HEK293 (cell line): ENCODE data around the gene GSTT2B.

Experiments
- FEZF1 ChIP-seq: fragments of 450-650 bp; formaldehyde crosslinking; IDR thresholded peaks from 2 replicates; pipeline ENCODE4 v1.5.1; 2016; ENCODE audit warnings: missing biosample characterization, missing genetic modification characterization
- KLF7 ChIP-seq: fragments of 450-650 bp; formaldehyde crosslinking; IDR thresholded peaks from 2 replicates; pipeline ENCODE4 v1.5.1; 2016; ENCODE audit warnings: missing biosample characterization, missing genetic modification characterization, borderline replicate concordance
- TRIM28 ChIP-seq: IDR thresholded peaks from 2 replicates; pipeline ENCODE4 v1.6.1; 2011; ENCODE audit warnings: low read length, control low read depth, borderline replicate concordance
- ZNF114 ChIP-seq: fragments of 450-650 bp; formaldehyde crosslinking; IDR thresholded peaks from 2 replicates; pipeline ENCODE4 v1.5.0; 2017; ENCODE audit warnings: missing biosample characterization, missing genetic modification characterization
- ZNF394 ChIP-seq: fragments of 450-650 bp; formaldehyde crosslinking; IDR thresholded peaks from 2 replicates; pipeline ENCODE4 v1.5.1; 2016; ENCODE audit warnings: missing biosample characterization, missing genetic modification characterization, mild to moderate bottlenecking, moderate library complexity, borderline replicate concordance
- ZNF777 ChIP-seq: fragments of 450-650 bp; formaldehyde crosslinking; IDR thresholded peaks from 2 replicates; pipeline ENCODE4 v1.5.1; 2017; ENCODE audit warnings: missing biosample characterization, missing genetic modification characterization, borderline replicate concordance
- TF ChIP-seq, protein P1 (sequence below): fragments of 450-650 bp; formaldehyde crosslinking; IDR thresholded peaks from 2 replicates; pipeline ENCODE4 v1.5.1; 2016; ENCODE audit warnings: missing biosample characterization, missing genetic modification characterization
- TF ChIP-seq, protein P2 (sequence below): fragments of 450-650 bp; formaldehyde crosslinking; IDR thresholded peaks from 2 replicates; pipeline ENCODE4 v1.5.1; 2016; ENCODE audit warnings: missing biosample characterization, missing genetic modification characterization
- TF ChIP-seq, protein P3 (sequence below): fragments of 450-650 bp; formaldehyde crosslinking; IDR thresholded peaks from 2 replicates; pipeline ENCODE4 v1.5.1; 2016; ENCODE audit warnings: missing biosample characterization, missing genetic modification characterization
- TF ChIP-seq, protein P4 (sequence below): fragments of 450-650 bp; formaldehyde crosslinking; IDR thresholded peaks from 2 replicates; pipeline ENCODE4 v1.5.1; 2016; ENCODE audit warnings: missing biosample characterization, missing genetic modification characterization
- TF ChIP-seq, protein P5 (sequence below): fragments of 450-650 bp; formaldehyde crosslinking; optimal IDR thresholded peaks from 2 replicates; pipeline ENCODE3; 2016; ENCODE audit warnings: missing biosample characterization, mild to moderate bottlenecking, missing genetic modification characterization
- TF ChIP-seq, protein P6 (sequence below): fragments of 450-650 bp; formaldehyde crosslinking; IDR thresholded peaks from 2 replicates; pipeline ENCODE4 v1.5.1; 2017; ENCODE audit warnings: missing biosample characterization, missing genetic modification characterization

DNA sequence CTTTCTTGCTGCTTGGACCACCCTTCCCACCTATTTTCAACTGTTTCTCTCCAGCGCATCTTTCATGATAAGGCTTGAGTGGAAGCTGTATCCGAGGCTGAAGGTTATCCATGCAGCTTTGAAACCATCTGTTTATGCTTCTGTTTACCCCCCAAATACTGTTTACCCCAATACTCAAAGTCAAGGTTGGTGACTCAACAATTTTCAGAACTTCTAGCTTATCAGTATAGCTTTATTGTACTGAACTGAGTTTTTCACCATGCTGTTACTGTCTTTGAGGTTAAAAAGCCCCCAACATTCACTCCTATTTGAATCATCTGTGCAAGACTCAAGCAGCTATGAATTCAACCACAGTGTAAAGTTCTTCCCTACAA lies 49.0 kb upstream of the GSTT2B start:
- TF ChIP-seq, protein P1, sequence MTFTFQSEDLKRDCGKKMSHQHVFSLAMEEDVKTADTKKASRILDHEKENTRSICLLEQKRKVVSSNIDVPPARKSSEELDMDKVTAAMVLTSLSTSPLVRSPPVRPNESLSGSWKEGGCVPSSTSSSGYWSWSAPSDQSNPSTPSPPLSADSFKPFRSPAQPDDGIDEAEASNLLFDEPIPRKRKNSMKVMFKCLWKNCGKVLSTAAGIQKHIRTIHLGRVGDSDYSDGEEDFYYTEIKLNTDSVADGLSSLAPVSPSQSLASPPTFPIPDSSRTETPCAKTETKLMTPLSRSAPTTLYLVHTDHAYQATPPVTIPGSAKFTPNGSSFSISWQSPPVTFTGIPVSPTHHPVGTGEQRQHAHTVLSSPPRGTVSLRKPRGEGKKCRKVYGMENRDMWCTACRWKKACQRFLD (tag by site-specific recombination): no peak
- TF ChIP-seq ZNF114 (tag by site-specific recombination) (no peak), TRIM28 (no peak), KLF7 (no peak), ZNF777 (tag by site-specific recombination) (no peak), FEZF1 (no peak), ZNF394 (tag by site-specific recombination) (no peak)
- TF ChIP-seq, protein P2, sequence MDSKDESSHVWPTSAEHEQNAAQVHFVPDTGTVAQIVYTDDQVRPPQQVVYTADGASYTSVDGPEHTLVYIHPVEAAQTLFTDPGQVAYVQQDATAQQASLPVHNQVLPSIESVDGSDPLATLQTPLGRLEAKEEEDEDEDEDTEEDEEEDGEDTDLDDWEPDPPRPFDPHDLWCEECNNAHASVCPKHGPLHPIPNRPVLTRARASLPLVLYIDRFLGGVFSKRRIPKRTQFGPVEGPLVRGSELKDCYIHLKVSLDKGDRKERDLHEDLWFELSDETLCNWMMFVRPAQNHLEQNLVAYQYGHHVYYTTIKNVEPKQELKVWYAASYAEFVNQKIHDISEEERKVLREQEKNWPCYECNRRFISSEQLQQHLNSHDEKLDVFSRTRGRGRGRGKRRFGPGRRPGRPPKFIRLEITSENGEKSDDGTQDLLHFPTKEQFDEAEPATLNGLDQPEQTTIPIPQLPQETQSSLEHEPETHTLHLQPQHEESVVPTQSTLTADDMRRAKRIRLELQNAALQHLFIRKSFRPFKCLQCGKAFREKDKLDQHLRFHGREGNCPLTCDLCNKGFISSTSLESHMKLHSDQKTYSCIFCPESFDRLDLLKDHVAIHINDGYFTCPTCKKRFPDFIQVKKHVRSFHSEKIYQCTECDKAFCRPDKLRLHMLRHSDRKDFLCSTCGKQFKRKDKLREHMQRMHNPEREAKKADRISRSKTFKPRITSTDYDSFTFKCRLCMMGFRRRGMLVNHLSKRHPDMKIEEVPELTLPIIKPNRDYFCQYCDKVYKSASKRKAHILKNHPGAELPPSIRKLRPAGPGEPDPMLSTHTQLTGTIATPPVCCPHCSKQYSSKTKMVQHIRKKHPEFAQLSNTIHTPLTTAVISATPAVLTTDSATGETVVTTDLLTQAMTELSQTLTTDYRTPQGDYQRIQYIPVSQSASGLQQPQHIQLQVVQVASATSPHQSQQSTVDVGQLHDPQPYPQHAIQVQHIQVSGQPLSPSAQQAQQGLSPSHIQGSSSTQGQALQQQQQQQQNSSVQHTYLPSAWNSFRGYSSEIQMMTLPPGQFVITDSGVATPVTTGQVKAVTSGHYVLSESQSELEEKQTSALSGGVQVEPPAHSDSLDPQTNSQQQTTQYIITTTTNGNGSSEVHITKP (tag by site-specific recombination): no peak
- TF ChIP-seq, protein P3, sequence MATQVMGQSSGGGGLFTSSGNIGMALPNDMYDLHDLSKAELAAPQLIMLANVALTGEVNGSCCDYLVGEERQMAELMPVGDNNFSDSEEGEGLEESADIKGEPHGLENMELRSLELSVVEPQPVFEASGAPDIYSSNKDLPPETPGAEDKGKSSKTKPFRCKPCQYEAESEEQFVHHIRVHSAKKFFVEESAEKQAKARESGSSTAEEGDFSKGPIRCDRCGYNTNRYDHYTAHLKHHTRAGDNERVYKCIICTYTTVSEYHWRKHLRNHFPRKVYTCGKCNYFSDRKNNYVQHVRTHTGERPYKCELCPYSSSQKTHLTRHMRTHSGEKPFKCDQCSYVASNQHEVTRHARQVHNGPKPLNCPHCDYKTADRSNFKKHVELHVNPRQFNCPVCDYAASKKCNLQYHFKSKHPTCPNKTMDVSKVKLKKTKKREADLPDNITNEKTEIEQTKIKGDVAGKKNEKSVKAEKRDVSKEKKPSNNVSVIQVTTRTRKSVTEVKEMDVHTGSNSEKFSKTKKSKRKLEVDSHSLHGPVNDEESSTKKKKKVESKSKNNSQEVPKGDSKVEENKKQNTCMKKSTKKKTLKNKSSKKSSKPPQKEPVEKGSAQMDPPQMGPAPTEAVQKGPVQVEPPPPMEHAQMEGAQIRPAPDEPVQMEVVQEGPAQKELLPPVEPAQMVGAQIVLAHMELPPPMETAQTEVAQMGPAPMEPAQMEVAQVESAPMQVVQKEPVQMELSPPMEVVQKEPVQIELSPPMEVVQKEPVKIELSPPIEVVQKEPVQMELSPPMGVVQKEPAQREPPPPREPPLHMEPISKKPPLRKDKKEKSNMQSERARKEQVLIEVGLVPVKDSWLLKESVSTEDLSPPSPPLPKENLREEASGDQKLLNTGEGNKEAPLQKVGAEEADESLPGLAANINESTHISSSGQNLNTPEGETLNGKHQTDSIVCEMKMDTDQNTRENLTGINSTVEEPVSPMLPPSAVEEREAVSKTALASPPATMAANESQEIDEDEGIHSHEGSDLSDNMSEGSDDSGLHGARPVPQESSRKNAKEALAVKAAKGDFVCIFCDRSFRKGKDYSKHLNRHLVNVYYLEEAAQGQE: no peak
- TF ChIP-seq, protein P4, sequence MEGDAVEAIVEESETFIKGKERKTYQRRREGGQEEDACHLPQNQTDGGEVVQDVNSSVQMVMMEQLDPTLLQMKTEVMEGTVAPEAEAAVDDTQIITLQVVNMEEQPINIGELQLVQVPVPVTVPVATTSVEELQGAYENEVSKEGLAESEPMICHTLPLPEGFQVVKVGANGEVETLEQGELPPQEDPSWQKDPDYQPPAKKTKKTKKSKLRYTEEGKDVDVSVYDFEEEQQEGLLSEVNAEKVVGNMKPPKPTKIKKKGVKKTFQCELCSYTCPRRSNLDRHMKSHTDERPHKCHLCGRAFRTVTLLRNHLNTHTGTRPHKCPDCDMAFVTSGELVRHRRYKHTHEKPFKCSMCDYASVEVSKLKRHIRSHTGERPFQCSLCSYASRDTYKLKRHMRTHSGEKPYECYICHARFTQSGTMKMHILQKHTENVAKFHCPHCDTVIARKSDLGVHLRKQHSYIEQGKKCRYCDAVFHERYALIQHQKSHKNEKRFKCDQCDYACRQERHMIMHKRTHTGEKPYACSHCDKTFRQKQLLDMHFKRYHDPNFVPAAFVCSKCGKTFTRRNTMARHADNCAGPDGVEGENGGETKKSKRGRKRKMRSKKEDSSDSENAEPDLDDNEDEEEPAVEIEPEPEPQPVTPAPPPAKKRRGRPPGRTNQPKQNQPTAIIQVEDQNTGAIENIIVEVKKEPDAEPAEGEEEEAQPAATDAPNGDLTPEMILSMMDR: no peak
- TF ChIP-seq, protein P5, sequence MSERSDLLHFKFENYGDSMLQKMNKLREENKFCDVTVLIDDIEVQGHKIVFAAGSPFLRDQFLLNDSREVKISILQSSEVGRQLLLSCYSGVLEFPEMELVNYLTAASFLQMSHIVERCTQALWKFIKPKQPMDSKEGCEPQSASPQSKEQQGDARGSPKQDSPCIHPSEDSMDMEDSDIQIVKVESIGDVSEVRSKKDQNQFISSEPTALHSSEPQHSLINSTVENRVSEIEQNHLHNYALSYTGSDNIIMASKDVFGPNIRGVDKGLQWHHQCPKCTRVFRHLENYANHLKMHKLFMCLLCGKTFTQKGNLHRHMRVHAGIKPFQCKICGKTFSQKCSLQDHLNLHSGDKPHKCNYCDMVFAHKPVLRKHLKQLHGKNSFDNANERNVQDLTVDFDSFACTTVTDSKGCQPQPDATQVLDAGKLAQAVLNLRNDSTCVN (tag by site-specific recombination): no peak
- TF ChIP-seq, protein P6, sequence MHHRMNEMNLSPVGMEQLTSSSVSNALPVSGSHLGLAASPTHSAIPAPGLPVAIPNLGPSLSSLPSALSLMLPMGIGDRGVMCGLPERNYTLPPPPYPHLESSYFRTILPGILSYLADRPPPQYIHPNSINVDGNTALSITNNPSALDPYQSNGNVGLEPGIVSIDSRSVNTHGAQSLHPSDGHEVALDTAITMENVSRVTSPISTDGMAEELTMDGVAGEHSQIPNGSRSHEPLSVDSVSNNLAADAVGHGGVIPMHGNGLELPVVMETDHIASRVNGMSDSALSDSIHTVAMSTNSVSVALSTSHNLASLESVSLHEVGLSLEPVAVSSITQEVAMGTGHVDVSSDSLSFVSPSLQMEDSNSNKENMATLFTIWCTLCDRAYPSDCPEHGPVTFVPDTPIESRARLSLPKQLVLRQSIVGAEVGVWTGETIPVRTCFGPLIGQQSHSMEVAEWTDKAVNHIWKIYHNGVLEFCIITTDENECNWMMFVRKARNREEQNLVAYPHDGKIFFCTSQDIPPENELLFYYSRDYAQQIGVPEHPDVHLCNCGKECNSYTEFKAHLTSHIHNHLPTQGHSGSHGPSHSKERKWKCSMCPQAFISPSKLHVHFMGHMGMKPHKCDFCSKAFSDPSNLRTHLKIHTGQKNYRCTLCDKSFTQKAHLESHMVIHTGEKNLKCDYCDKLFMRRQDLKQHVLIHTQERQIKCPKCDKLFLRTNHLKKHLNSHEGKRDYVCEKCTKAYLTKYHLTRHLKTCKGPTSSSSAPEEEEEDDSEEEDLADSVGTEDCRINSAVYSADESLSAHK: no peak
